GM18861 (cell line): ENCODE results near the gene SERPINA12.

Experiments
- ATAC-seq: cut with Tn5 transposase; IDR thresholded peaks from one replicate; pipeline ENCODE4 v1.9.1; 2021; ENCODE audit not compliant: unreplicated experiment

Gene SERPINA12, protein sequence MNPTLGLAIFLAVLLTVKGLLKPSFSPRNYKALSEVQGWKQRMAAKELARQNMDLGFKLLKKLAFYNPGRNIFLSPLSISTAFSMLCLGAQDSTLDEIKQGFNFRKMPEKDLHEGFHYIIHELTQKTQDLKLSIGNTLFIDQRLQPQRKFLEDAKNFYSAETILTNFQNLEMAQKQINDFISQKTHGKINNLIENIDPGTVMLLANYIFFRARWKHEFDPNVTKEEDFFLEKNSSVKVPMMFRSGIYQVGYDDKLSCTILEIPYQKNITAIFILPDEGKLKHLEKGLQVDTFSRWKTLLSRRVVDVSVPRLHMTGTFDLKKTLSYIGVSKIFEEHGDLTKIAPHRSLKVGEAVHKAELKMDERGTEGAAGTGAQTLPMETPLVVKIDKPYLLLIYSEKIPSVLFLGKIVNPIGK

DNA sequence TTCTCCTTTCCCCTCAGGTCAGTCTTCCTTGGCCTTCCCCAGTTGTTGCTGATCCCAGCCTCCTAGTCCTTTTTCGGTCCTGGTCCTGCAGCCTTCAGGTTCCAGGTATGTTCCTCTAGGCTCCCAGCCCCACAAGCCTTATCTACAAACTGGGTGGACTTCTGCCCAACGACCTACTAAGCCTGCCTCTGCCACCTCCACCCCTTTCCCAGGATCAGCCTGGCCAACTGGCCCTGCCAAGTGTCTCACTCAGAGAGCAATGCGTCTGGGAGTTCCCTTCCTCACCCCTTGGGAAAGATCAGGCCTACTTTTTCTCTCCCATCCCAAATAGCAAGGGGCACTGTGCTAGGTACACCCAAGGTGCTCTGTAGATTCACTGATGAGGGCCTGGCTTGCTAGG, at the start of gene SERPINA12:
TSS of gene SERPINA12 (minus strand) at position 114 of the 400 bp plus-strand sequence. CDS start 11,072 bp downstream, outside the sequence.
- ATAC-seq, result no peak

GRCh38 chr14:94558842-94559241, 49.6 kb upstream of the SERPINA12 start:
- no peak for ATAC-seq

- no peak for ATAC-seq
Observed at GRCh38 chr14:94557327-94557726, 48.1 kb upstream of the SERPINA12 start.

- ATAC-seq, result no peak
Observed at GRCh38 chr14:94555991-94556390, 46.7 kb upstream of the SERPINA12 start.

DNA sequence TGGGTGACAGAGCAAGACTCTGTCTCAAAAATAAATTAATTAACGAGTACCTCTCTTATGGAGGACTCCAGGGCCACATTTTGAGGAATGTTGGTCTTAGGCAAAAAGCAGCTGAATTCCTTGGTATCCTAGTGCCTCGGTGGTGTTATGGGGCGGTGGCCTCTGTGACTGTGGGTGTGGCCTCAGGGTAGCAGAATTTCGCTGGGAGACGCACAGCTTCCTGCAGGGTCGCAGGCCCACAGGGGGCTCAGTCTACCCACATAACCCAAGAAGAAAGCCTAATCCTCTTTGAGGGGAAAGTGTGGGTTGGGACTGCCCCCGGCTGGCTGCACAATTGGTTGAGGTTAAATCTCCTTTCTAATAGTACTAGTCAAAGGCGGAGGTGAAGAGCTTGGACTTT, 40.8 kb upstream of the SERPINA12 start:
- ATAC-seq, result no peak

GRCh38 chr14:94548999-94549985, 40.0 kb upstream of the SERPINA12 start:
- ATAC-seq, result no peak

DNA sequence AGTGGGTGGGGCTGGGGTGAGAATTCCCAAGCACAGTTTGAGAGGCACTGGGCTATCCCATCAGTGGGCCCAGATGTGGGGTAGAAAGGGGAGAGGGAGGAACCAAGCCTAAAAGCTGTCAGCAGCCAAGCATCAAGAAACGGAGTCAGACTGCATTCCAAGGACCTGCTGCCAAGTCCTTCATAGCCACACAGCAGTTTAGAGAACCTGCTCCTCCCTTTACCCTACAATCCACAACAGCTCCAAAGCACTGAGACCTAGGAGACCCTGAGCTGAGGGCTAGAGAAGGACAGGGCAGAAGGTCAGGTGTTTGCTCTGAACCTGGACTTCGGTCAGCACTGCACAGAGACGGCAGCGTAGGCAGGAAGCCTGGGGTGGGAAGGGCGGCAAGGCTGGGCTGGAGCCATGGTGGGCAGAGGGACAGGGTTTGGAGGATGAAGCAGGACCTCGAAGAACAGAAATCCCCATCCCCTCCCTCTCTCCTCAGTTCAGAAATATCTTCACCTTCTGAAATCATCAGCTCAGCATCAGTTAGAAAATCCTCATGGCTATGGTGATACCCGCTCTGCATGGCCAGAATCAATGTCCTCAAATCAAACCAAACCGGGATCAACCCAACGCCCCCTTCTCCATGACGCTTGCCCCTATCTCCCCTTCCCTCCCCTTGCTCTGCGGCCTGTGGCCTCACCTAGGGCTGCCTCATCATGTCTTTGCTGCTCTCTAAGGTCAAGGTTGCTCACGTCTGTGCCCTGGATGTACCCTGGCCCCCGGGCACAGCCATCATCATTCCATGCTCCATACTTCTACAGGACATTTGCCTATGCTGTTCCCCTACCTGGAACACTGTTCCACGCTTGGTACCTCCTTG, 39.1 kb upstream of the SERPINA12 start:
- ATAC-seq, result no peak

DNA sequence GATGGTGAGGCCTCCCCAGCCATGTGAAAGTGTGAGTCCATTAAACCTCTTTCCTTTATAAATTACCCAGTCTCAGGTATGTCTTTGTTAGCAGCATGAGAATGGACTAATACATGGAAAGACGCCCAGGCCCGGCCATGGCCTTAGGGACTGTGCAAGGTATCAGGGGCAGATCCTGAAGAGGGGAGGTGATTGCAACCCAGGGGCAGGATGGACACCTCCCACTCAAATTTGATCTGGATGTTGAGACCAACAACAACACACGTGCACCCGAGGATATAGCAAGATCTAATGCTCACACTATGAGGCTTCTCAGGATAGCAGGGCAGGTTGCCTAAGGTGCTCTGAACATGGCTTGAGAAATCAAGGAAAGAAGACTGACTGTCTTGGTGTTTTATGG, 38.5 kb upstream of the SERPINA12 start:
- no peak for ATAC-seq

GRCh38 chr14:94547151-94547680, 37.9 kb upstream of the SERPINA12 start:
- ATAC-seq, result no peak

GRCh38 chr14:94545131-94545841, 36.0 kb upstream of the SERPINA12 start:
- no peak for ATAC-seq

GRCh38 chr14:94544726-94545125, 35.5 kb upstream of the SERPINA12 start:
- ATAC-seq, result no peak

- no peak for ATAC-seq
Observed at GRCh38 chr14:94543449-94544124, 34.3 kb upstream of the SERPINA12 start.

DNA sequence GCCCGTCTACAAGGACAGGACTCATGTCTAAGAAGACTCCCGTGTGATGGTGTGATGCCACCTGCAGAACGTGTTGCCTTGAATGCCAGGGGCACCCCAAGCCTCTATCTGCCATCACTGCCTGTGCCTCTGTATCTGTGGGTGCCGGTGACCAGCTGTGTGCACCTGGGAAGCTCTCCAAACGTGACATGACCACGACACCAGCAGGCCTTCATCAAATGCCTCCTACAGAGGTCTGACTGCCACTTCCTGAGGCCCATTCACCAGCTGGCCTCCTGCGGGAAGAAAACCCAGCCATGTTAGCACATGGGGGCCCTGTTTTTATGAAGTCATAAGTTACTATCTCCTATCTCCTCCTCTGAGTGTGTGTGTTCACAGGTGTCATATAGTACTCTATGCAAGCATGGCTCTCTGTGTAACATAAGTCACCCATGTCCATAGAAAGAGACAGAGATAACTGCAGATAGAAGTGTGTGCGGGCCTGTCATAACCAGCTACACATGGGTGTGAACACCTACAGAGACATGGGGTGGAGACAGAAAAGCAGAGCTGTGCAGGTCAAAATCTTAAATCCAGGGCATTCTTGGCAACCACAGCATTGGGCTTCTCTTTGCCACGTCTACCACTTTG, 33.7 kb upstream of the SERPINA12 start:
- ATAC-seq, result no peak

- no peak for ATAC-seq
Observed at GRCh38 chr14:94542111-94542810, 33.0 kb upstream of the SERPINA12 start.

DNA sequence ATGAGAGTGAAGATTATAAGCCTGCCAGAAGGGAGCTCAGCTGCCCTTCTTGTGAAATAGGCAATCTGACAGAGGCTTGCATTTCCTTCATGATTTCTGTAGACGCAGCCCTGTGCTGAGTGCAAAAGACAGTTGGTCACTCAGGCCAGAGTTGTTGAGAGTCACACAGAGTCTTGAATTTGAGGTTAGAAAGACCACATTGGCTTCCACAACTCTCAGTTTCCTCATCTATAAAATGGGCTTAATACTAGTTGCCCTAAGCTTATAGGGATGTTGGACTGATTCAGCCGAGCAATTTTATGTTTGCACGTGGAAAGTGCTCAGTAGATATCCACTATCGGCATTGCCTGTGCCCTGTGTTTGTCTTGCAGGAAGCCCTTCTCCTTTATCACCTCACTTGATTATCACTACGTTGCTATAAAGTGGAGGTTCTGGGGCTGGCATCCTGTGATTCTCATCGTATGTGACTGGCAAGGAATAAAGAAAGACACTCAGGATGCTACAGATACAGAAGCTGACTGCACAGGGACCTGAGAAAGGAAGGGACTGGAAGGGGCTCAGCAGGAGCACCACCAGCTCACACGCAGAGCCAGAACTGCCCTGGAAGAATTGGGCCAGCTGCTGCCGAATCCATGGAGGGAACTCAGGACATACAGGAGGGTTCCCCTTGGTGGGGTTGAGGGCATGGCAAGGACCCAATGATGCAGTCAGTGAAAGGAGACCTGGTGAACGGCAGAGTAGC, 32.1 kb upstream of the SERPINA12 start:
- ATAC-seq, result no peak

- no peak for ATAC-seq
Observed at GRCh38 chr14:94540031-94540794, 30.9 kb upstream of the SERPINA12 start.

DNA sequence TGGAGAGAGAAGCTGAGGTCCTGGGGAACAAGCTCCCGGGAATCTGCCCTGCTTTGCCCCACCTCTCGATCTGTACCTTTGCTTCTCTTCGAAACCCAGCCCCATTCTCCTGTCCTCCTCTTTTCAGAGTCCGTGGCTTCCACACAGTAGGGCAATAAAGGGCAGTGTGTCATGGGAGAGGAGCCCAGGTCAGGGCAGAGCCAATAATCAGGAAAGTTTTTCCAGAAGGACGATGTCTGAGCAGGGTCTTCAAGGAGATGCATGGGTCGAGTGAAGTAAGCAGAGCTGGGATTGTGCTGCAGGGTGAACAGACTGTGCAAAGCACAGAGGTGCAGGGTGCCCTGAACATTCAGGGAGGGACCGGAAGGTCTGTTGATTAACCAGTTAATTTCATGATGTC, 29.9 kb upstream of the SERPINA12 start:
- no peak for ATAC-seq
